Neural crest cell (in vitro differentiated cells): ENCODE measurements around the gene B3GLCT. TPM values are rescaled to one million over a fixed set of nuclear protein-coding genes. Genes with fewer than 3 reads are reported as not detected.
A peak's percentile ranks its signal among the peaks of the same experiment; 100 is the strongest.
"Not testable (repeated sequence)": the region's sequence is repeated elsewhere in the genome, so short reads cannot be mapped to it uniquely, and the experiment has no call there.

Experiments used
- DNase-seq: peaks from one replicate; pipeline ENCODE4 v3.0.0; 2021; ENCODE audit warnings: low read depth, mixed read lengths, low spot score
- H3K27ac Mint-ChIP-seq: one replicate; pipeline ENCODE4 v1.8.0; 2021; ENCODE audit warnings: mild to moderate bottlenecking, mixed read lengths; ENCODE audit not compliant: unreplicated experiment
- H3K27me3 Mint-ChIP-seq: 2 replicates; pipeline ENCODE4 v1.8.0; 2021; ENCODE audit warnings: low read depth, mild to moderate bottlenecking, mixed read lengths
- H3K36me3 Mint-ChIP-seq: 2 replicates; pipeline ENCODE4 v1.8.0; 2021; ENCODE audit warnings: low read depth, mild to moderate bottlenecking, mixed read lengths
- H3K4me1 Mint-ChIP-seq: 2 replicates; pipeline ENCODE4 v1.8.0; 2021; ENCODE audit warnings: mixed read lengths
- H3K4me3 Mint-ChIP-seq: one replicate; pipeline ENCODE4 v1.8.0; 2021; ENCODE audit warnings: mild to moderate bottlenecking, mixed read lengths
- H3K9me3 Mint-ChIP-seq: 2 replicates; pipeline ENCODE4 v1.8.0; 2021; ENCODE audit warnings: mixed read lengths
- total RNA-seq: library from RNA; stranded (reverse); gene quantifications from 2 replicates; pipeline ENCODE4 v1.2.1, GENCODE V29; 2021
- TF ChIP-seq, protein P1 (sequence below): fragments of 200-600 bp; sonication (generic); conservative IDR thresholded peaks from 2 replicates; pipeline ENCODE4 v1.5.0; 2021; ENCODE audit warnings: antibody characterized with exemption, mild to moderate bottlenecking

Gene B3GLCT
- total RNA-seq, 1 donor from 2014 or later: 16.8 TPM

GRCh38 chr13:31331068-31331467 is 131.3 kb downstream of the B3GLCT start:
- Mint-ChIP-seq H3K27me3 (no peaks in the 10 kb centered on the region), H3K9me3 (peaks cover 11% of the 10 kb centered on the region), H3K4me3 (no peak overlapping the region), H3K4me1 (peaks cover 34% of the 10 kb centered on the region), H3K27ac (no peak overlapping the region), H3K36me3 (peaks cover 14% of the 10 kb centered on the region)
- TF ChIP-seq, protein P1, sequence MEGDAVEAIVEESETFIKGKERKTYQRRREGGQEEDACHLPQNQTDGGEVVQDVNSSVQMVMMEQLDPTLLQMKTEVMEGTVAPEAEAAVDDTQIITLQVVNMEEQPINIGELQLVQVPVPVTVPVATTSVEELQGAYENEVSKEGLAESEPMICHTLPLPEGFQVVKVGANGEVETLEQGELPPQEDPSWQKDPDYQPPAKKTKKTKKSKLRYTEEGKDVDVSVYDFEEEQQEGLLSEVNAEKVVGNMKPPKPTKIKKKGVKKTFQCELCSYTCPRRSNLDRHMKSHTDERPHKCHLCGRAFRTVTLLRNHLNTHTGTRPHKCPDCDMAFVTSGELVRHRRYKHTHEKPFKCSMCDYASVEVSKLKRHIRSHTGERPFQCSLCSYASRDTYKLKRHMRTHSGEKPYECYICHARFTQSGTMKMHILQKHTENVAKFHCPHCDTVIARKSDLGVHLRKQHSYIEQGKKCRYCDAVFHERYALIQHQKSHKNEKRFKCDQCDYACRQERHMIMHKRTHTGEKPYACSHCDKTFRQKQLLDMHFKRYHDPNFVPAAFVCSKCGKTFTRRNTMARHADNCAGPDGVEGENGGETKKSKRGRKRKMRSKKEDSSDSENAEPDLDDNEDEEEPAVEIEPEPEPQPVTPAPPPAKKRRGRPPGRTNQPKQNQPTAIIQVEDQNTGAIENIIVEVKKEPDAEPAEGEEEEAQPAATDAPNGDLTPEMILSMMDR: no peak
- no peak for DNase-seq

DNA sequence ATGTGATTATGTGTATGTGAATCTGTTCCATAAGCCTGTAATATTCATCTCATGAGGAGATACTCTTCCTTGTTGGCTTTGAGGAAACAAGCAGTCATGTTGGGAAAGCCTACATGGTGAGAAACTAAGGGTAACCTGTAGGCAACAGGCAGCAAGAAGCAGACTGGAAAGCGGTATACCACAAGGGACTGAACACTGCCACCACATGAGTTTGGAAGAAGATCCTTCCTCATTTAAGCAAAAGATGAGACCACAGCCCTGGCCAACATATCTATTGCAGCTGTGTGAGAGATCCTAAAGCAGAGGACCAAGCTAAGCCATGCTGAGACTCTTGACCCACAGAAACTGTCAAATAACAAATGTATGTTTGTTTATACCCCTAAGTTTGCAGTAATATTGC is 134.8 kb downstream of the B3GLCT start:
- Mint-ChIP-seq H3K4me3 (no peak overlapping the region), H3K36me3 (peaks cover 29% of the 10 kb centered on the region), H3K4me1 (peaks cover 5% of the 10 kb centered on the region), H3K27me3 (no peaks in the 10 kb centered on the region), H3K27ac (peak overlapping the region; percentile 31), H3K9me3 (peaks cover 22% of the 10 kb centered on the region)
- no peak for DNase-seq
- TF ChIP-seq, protein P1: no peak

- Mint-ChIP-seq H3K36me3 (peaks cover 27% of the 10 kb centered on the region), H3K9me3 (peaks cover 22% of the 10 kb centered on the region), H3K27me3 (no peaks in the 10 kb centered on the region), H3K4me3 (no peak overlapping the region), H3K4me1 (peaks cover 2% of the 10 kb centered on the region), H3K27ac (no peak overlapping the region)
- TF ChIP-seq, protein P1: no peak
- no peak for DNase-seq
Observed at GRCh38 chr13:31334994-31335557, 135.3 kb downstream of the B3GLCT start.

DNA sequence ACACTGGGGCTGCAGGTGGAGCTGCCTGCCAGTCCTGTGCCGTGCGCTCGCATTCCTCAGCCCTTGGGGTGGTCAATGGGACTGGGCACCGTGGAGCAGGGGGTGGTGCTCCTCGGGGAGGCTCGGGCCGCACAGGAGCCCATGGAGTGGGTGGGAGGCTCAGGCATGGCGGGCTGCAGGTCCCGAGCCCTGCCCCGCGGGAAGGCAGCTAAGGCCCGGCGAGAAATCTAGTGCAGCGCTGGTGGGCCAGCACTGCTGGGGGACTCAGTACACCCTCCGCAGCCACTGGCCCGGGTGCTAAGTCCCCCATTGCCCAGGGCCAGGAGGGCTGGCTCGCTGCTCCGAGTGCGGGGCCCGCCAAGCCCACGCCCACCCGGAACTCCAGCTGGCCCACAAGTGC is 139.8 kb downstream of the B3GLCT start:
- not testable (repeated sequence) for H3K27me3 Mint-ChIP-seq, H3K27ac Mint-ChIP-seq, H3K4me3 Mint-ChIP-seq, DNase-seq, H3K4me1 Mint-ChIP-seq
- peaks cover 18% of the 10 kb centered on the region for H3K9me3 Mint-ChIP-seq
- H3K36me3 Mint-ChIP-seq: peaks cover 24% of the 10 kb centered on the region

DNA sequence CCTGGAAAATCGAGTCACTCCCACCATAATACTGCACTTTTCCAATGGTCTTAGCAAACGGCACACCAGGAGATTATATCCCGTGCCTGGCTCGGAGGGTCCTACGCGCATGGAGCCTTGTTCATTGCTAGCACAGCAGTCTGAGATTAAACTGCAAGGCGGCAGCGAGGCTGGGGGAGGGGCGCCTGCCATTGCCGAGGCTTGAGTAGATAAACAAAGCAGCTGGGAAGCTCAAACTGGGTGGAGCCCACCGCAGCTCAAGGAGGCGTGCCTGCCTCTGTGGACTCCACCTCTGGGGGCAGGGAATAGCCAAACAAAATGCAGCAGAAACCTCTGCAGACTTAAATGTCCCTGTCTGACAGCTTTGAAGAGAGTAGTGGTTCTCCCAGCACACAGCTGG is 141.1 kb downstream of the B3GLCT start:
- H3K4me1 Mint-ChIP-seq, H3K27ac Mint-ChIP-seq: not testable (repeated sequence)
- peaks cover 13% of the 10 kb centered on the region for H3K9me3 Mint-ChIP-seq

DNA sequence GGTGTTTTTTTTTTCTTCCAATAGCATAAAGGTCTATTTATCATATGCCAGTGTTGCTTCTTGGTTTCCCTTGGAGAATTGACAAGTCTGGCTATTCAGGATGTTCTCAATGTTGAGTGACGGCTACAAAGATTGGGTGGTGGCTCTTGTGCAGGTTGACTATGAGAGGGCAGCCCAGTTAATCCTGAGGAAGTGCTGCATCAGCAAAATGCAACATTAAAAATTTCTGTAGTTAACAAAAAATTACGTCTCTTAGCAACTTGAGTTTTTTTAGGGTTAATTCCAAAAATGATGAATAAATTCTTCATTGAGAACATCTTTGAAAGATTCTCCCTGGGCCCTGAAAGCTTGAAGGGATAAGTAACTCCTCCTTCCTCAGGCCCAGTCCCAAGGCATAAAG is 147.1 kb downstream of the B3GLCT start:
- Mint-ChIP-seq H3K27ac (no peak overlapping the region), H3K4me3 (no peak overlapping the region), H3K9me3 (peaks cover 3% of the 10 kb centered on the region), H3K27me3 (no peaks in the 10 kb centered on the region), H3K36me3 (no peaks in the 10 kb centered on the region), H3K4me1 (peaks cover 14% of the 10 kb centered on the region)
- TF ChIP-seq, protein P1: no peak
- no peak for DNase-seq

More for the DNA sequence above, 141.1 kb downstream of the B3GLCT start:
- H3K4me3 Mint-ChIP-seq, H3K27me3 Mint-ChIP-seq, DNase-seq: not testable (repeated sequence)
- H3K36me3 Mint-ChIP-seq: peaks cover 23% of the 10 kb centered on the region
